ENCODE data around the gene COL15A1. TPM values are rescaled to one million over a fixed set of nuclear protein-coding genes. Genes with fewer than 3 reads are reported as not detected.

COL15A1 gene
- total RNA-seq, 1 donor from 2014 or later: 2.8 TPM

GRCh38 chr9:99052815-99053715 is 109.4 kb downstream of the COL15A1 start:
- no peak for DNase-seq (ENCODE audit: low read depth in 2 of 2)

- DNase-seq (ENCODE audit: low read depth in 2 of 2): no peak
Observed at GRCh38 chr9:99054581-99054980, 110.9 kb downstream of the COL15A1 start.

- no peak for DNase-seq (ENCODE audit: low read depth in 2 of 2)
Observed at GRCh38 chr9:99055384-99055783, 111.7 kb downstream of the COL15A1 start.

GRCh38 chr9:99056186-99056585 is 112.5 kb downstream of the COL15A1 start:
- DNase-seq (ENCODE audit: low read depth in 2 of 2): no peak

- DNase-seq (ENCODE audit: low read depth in 2 of 2): no peak
Observed at GRCh38 chr9:99056886-99057664, 113.4 kb downstream of the COL15A1 start.

- DNase-seq (ENCODE audit: low read depth in 2 of 2): no peak
Observed at GRCh38 chr9:99057665-99058625, 114.2 kb downstream of the COL15A1 start.

GRCh38 chr9:99058964-99059921 is 115.5 kb downstream of the COL15A1 start:
- DNase-seq (ENCODE audit: low read depth in 2 of 2): no peak

GRCh38 chr9:99060621-99061020 is 116.9 kb downstream of the COL15A1 start:
- DNase-seq (ENCODE audit: low read depth in 2 of 2): no peak

GRCh38 chr9:99062549-99062948 is 118.8 kb downstream of the COL15A1 start:
- no peak for DNase-seq (ENCODE audit: low read depth in 2 of 2)

GRCh38 chr9:99063522-99063921 is 119.8 kb downstream of the COL15A1 start:
- no peak for DNase-seq (ENCODE audit: low read depth in 2 of 2)

- no peak for DNase-seq (ENCODE audit: low read depth in 2 of 2)
Observed at GRCh38 chr9:99066571-99066970, 122.9 kb downstream of the COL15A1 start.

GRCh38 chr9:99069075-99069474 is 125.4 kb downstream of the COL15A1 start:
- peak in 1 of 2 donors; percentile 25 for DNase-seq (ENCODE audit: low read depth in 2 of 2)

- DNase-seq (ENCODE audit: low read depth in 2 of 2): no peak
Observed at GRCh38 chr9:99069546-99069945, 125.8 kb downstream of the COL15A1 start.

GRCh38 chr9:99070681-99071080 is 127.0 kb downstream of the COL15A1 start:
- no peak for DNase-seq (ENCODE audit: low read depth in 2 of 2)

GRCh38 chr9:99071313-99072039 is 127.8 kb downstream of the COL15A1 start:
- DNase-seq (ENCODE audit: low read depth in 2 of 2): peak in 1 of 2 donors; percentile 54

GRCh38 chr9:99072040-99072394 is 128.3 kb downstream of the COL15A1 start:
- no peak for DNase-seq (ENCODE audit: low read depth in 2 of 2)

GRCh38 chr9:99073347-99073746 is 129.6 kb downstream of the COL15A1 start:
- no peak for DNase-seq (ENCODE audit: low read depth in 2 of 2)

GRCh38 chr9:99073985-99074901 is 130.5 kb downstream of the COL15A1 start:
- DNase-seq (ENCODE audit: low read depth in 2 of 2): no peak

GRCh38 chr9:99074902-99075245 is 131.2 kb downstream of the COL15A1 start:
- no peak for DNase-seq (ENCODE audit: low read depth in 2 of 2)

Data from dermis microvascular lymphatic vessel endothelial cell (primary cell).